GM19395 (cell line): ENCODE results near the gene PHC1.
"Not testable (repeated sequence)": the region's sequence is repeated elsewhere in the genome, so short reads cannot be mapped to it uniquely, and the experiment has no call there.

Experiments used
- ATAC-seq: cut with Tn5 transposase; IDR thresholded peaks from one replicate; pipeline ENCODE4 v1.9.1; 2021; ENCODE audit warnings: mild to moderate bottlenecking, moderate library complexity; ENCODE audit not compliant: unreplicated experiment

Gene PHC1

DNA sequence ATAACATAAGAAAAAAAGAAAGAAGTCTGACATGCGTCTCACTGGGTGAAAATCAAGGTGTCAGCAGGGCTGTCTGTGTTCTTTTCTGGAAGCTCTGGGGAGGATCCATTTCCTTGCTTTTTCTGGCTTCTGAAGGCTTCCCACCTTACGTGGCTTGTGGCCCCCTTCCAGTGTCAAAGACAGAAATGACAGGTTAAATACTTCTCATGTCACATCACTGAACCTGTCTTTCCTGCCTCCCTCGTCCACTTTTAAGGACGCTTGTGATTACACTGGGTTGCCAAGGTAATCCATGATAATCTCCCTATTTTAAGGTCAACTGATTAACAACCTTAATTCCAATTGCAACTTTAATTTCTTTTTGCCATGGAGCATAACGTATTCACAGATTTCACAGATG lies 4.6 kb upstream of the PHC1 start:
- no peak for ATAC-seq

DNA sequence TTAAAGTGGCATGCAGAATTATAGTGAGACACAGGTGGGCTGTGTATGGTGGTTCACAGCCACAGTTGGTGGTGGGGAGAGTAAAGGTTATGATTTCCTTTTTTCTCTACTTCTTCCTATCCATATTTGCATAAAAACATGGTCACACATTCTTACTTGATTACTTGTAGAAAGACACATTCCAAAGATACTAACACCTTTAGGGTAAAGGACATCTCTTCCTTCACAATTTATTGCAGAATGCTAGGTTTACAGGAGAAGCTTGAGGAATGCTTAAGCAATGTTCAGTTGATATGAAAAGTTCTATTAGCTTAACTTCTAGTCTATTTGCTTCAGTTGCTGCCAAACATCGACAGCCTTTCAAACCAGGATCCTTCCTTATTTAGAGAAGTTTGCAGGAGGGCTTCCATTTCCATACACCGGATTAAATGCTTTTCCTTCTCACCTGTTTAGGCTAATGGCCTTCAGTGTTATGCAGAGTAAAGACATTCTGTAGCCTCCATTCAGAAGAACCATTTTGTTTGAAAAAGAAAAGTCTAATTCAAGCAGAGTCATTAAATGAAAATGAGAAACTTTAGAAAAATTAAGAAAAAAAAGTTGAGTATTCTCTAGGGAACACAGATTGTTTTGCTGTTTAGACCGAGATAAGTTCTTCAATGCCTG lies 2.6 kb upstream of the PHC1 start:
- ATAC-seq, result no peak

DNA sequence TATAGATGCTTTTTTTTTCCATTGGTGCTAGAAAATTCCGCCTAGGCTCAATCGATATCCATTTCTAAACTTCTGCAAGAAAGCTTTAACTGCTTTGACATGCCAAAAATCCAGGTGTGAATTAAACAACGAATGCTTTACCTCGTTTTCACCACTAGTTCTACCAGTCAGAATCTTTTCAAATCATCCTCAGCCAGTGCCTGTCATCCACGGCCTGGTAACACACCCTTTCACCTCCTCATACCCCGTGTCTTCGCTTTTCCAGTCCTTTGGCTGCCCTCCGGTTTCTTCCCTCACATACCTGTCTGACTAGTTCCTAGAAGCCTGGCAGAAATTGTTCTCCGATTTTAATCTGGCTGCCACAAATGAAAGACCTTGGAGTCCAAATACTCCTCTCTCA lies 1.4 kb upstream of the PHC1 start:
- no peak for ATAC-seq

DNA sequence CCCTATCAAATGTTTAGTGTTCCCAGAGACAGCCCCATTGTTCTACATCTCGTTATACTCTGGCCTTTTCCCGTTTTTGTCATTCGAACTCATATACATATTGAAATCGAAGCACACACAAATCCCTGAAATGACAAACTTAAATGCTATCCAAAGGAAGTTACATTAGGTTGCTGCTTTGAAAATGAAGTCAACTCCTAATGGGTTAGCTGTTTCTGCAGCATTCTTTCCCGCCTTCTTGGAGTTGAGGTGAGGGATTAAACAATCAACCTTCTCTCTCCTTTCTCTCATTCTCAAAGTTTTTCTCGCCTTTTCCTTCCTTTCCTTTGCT lies 642 bp upstream of the PHC1 start:
- no peak for ATAC-seq

DNA sequence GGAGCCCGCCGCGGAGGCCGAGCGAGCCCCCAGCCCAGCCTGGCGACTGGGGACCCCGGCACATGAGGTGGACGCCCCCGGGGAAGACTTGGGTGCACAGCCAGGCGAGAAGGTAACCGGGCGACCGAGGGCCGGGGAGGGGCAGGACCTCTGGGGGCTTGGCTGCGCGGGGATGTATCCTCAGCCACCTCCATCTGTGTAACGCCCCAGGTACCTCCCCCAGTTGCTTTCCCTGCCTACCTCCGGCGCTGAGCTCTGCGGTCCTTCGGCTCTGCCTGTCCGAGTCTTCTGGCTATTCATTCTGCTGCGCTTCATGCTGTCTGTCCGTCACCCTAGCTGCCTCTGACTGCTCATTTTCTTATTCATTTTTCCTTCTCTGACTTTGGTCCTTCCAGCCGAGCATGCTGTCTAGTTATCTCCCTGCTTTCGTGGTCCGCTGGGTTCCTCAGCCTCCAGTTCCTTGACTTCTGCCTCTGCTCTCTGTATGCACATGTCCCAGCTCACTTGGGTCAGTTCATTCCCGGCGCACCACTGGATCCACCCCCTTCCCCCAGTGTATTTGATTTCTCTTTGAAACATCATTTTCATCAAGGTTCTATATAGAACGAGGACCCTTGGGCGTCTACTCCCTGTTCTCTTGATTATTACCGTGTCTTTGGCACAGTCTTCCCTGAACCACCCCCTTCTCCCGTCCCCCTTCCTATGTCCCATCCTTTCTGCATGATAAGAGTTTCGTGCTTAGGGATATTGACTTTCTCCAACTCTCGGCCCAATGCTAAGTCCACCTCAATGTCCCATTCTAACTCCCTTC lies 612 bp downstream of the PHC1 start:
- peak; percentile 78 for ATAC-seq

DNA sequence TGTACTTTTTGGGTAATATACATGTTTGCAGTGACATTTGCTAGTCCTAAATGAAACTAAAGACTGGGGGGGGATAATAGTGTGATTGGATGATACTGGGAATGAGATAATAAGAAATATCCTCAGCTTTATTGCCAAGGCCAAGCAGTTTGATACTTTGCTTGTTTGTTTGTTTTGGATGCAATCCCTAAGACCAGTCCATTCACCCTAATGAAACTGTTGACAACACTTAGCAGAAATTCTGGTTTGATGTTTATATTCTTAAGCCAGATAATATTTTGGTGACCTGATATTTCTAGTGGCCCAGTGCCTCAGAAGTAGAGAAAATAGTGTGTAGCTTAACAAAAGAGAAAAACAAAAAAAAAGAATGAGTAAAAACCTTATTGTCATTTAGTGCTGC lies 1.8 kb downstream of the PHC1 start:
- no peak for ATAC-seq

DNA sequence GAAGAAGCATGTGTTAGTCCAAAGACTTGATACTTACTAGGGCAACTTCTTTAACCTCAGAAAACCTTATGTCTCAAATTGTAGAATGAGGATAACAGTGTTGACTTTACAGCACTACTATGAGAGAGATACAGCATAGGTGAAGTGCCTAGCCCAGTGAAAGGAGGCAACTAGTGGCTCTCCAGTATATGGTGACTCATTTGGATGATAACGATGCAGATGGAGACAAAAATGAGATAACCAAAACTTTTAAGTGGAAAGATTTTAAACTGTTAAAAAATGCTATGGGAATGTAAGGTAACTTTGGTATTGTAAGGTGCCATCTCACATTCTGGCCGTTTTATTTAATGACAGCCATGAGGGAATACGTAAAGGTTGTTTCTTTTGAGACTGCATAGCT lies 2.7 kb downstream of the PHC1 start:
- ATAC-seq, result no peak

DNA sequence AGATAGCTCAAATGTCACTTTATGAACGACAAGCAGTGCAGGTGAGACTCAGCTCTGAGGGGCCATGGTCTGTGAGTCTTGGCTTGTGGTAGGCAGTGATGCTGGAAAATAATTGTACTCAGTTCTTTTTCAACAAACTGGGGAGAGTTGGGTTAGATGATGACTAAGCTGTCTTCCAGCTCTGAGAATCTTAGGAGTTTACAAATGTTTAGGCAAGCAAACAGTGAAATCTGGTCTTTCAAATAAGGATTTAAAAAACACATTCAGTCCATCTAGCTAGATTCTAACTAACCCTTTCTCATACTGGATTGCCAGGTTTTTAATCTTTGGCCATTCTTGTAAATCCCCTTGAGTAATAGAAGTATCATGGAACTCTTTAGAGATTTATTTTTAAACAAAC lies 3.4 kb downstream of the PHC1 start:
- no peak for ATAC-seq

DNA sequence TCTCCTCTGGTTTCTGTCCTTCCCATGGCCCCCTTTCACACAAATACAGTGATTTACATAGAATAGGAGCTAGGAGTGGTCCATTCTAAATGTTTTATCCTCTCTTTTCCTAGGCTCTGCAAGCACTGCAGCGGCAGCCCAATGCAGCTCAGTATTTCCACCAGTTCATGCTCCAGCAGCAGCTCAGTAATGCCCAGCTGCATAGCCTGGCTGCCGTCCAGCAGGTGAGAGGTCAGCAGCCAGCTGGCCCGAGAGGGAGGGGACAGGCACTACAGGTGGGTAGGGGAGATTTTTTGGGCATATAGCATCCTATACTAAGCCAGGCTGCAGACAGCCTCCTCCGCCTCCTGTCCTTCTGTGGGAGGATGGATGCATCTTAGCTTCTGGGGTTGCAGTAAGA lies 5.3 kb downstream of the PHC1 start:
- not testable (repeated sequence) for ATAC-seq

DNA sequence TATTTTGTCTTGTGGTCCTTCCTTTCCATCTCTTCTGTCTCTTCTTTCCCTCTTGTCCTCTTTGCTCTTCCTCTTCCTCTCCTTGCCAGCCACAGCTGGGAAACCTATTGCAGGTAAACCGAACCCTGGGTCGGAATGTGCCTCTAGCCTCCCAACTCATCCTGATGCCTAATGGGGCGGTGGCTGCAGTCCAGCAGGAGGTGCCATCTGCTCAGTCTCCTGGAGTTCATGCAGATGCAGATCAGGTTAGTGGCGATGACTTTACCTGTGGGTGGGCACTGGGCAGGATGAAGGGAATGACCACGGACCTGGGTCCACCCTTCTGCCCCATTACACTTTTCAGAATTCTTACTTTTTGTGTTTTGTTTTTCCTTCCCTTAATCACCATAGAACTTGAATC lies 8.2 kb downstream of the PHC1 start:
- ATAC-seq, result no peak

DNA sequence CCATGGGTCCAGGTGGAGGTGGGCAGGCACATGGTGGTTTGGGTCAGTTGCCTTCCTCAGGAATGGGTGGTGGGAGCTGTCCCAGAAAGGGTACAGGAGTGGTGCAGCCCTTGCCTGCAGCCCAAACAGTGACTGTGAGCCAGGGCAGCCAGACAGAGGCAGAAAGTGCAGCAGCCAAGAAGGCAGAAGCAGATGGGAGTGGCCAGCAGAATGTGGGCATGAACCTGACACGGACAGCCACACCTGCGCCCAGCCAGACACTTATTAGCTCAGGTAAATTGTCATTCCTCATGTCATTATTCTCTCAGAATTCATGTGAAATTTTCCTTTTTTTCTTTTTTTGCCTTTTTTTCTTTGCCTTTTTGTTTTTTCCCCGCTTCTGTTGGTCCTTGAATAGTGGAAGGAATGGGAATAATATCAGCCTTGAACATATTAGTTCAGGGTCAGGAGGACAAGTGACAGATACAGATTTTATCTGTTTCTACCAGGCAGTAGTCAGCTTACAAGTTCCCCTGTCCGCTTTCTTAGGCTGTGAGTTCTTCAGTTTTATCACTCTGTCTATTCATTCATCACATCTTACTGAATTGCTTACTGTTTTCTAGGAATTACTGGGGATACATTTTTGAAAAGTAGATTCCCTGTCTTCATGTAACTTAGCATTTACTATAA lies 16.5 kb downstream of the PHC1 start:
- not testable (repeated sequence) for ATAC-seq

DNA sequence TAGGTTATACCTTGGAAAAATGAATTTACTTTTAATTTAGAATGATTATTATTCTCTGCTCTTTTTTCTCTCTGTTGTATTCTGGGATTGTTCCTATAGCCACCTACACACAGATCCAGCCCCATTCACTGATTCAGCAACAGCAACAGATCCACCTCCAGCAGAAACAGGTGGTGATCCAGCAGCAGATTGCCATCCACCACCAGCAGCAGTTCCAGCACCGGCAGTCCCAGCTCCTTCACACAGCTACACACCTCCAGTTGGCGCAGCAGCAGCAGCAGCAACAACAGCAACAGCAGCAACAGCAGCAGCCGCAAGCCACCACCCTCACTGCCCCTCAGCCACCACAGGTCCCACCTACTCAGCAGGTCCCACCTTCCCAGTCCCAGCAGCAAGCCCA lies 18.2 kb downstream of the PHC1 start:
- not testable (repeated sequence) for ATAC-seq

DNA sequence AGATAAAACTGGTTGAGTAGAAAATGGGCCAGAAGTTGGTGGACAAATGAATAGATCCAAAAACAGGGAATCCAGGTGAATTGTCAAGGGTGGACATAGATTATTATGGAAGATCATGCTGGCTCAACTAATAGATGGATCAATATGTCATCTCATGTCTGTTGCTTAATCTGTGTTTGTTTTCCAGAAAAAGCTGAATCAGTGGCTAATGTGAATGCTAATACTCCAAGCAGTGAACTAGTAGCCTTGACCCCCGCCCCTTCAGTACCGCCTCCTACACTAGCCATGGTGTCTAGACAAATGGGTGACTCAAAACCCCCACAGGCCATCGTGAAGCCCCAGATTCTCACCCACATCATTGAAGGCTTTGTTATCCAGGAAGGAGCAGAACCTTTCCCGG lies 19.8 kb downstream of the PHC1 start:
- ATAC-seq, result not testable (repeated sequence)

DNA sequence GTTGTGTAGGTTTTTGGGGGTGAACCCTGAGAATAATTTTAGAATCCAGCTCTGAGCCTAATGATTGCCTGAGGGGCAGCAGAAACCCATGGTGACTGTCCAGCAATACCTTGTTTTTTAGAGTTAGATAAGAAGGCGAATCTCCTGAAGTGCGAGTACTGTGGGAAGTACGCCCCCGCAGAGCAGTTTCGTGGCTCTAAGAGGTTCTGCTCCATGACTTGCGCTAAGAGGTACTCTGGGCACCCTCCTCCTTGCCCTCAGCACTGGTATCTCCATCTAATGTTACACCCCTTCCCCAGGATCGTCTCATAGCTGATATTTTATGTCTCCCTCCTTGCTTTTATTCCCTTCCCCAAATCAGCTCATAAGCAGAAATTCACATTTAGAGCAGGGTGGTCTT lies 22.4 kb downstream of the PHC1 start:
- ATAC-seq, result no peak

DNA sequence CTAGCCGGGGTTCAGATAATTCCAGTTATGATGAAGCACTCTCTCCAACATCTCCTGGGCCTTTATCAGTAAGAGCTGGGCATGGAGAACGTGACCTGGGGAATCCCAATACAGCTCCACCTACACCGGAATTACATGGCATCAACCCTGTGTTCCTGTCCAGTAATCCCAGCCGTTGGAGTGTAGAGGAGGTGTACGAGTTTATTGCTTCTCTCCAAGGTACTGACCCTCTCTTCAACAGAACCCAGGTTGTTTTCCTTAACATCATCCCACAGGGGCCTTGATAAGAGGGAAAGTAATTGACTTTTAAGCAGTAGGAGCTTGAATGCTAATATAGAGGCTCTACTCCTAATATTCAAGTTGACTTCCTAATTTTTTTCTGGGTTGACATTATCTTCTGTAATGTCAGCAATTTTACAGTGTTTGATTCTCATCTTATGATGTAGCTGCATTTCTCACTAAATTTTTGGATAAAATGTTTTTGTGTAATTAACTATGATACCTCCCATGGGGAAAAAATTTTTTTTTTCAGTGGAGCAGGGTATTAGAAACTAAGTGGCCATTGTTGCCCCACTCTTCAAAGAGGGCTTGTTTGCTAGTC lies 23.6 kb downstream of the PHC1 start:
- not testable (repeated sequence) for ATAC-seq

DNA sequence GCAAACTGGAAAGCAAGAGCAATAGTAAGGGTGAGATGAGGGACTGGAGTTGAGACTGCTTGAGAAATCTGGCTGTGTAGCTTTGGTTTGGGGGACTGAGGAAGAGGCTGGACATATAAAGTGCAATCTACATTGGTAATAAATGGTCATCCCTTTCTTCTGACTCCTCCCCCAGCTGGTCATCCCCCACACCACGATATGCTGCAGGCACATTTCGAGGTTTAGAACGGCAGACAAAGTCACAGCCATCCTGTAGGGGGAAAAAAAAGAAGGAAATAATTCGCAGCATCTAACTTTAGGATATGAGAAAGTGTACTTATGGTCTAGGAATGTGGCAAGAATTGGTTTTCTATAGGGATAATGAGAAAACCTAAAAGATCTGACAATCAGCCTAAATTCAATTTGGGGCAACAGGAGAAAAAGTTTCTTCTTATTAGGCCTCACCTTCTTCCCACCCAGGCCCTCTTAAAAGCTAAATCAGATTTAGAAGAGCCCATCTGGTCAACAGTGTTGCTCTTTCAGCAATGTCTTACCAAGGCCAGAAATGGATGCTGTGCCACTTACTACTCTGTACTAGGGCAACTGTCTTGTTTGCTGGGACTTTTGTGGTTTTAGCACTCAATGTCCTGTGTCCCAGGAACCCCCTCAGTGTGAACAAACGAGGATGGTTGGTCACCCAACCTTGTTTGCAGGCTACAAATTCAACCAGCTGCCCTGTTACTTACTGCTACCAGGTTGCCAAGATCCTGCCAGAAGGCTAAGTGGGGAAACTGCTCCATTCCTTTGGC lies 27.6 kb downstream of the PHC1 start:
- no peak for ATAC-seq

DNA sequence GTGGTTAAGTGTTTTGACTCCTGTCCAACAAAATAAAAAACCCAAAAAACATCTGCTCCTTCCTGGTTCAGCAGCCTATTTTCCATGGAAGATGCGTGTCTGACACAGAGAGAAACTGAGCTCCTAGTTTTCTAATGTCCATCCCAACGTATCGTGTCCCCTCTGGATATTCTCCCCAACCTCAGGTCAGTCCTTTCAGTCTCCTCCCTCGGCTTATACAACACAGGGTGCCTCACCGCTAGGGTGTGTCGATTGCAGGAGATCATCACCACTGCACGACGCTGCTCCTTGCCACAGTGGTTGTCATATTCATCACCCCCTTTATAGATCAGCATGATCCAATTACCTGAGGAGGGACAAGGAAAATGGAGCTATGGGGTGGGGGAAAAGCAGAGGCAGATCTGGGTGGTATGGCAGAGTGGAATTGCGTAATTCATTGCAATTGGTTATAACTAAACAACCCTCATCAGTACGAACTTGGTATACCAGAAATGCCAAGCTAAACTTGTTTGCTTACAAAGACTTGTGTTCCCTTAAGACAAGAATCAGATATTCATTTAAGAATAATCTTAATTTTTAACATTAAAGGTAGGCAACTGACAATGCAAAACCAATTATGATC lies 29.4 kb downstream of the PHC1 start:
- ATAC-seq, result no peak

DNA sequence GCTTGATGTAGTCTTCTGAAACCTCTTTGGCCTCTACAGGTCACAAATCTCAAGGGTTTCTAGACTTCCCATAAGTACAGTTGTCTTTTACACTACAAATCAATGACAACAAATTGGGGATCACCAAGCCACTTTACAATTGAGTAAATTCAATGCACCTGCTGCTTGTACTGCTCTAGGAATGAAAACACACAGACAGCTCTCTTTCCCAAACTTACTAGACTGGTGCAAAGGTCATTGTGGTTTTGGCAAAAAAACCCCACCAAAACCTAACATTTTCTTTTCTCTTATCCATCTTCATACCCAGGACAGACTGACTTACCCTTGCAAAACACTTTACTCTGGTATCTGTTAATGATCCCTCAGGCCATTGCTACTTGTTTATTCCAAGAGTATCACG lies 32.4 kb downstream of the PHC1 start:
- ATAC-seq, result no peak

DNA sequence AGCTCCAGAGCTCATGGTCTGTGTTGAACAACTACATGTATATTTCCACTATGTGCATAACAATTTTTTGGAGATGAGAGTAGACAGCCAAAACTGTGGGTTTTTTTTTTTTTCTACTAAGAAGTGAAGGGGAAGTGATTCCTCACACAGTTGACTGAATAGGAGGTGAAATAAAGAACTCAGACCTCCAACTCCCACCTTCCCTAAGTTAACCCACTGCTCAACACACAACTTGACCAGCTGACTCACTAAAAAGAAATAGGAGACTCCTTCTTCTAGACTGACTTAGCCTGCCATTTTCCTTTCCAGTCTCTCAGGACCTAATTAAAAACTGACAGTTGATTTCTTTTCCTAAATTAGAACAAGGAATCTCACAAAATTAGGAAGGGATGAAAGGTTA lies 33.4 kb downstream of the PHC1 start:
- no peak for ATAC-seq

DNA sequence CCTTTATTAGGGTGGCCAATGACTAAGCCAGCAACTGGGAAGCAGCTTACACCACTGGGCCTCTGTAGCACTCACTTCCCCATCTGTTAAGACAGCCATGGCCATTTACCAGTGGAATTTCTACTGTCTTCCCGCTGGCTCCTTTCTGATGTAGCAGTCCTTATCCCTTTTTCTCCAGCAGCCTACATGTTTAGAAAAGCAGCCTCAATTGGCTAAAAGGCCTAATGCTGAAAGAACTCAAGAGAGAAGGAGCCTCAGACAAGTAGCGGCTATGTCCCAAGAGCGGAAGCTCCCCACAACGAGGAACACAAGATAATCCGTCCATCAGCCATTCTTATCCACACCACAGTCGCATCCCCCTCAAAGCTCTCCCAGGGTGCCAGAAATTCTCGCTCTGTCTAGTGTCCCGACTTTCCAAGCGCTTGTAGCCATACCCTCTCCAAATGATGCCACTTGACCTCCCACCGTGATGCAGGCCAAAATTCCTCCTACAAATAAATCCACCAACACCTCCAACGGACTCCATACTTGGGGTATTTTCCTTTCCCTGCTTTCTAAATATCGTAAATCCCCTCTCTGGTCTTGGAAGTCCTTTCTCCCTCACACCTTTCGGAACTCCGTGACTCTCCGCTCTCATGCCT lies 34.5 kb downstream of the PHC1 start:
- no peak for ATAC-seq
